GM19397 (cell line): ENCODE data around the gene TDRD10.
"Not testable (repeated sequence)": the region's sequence is repeated elsewhere in the genome, so short reads cannot be mapped to it uniquely, and the experiment has no call there.

Experiments
- ATAC-seq: cut with Tn5 transposase; IDR thresholded peaks from one replicate; pipeline ENCODE4 v1.9.1; 2021; ENCODE audit warnings: mild to moderate bottlenecking, moderate library complexity; ENCODE audit not compliant: unreplicated experiment

TDRD10 gene

DNA sequence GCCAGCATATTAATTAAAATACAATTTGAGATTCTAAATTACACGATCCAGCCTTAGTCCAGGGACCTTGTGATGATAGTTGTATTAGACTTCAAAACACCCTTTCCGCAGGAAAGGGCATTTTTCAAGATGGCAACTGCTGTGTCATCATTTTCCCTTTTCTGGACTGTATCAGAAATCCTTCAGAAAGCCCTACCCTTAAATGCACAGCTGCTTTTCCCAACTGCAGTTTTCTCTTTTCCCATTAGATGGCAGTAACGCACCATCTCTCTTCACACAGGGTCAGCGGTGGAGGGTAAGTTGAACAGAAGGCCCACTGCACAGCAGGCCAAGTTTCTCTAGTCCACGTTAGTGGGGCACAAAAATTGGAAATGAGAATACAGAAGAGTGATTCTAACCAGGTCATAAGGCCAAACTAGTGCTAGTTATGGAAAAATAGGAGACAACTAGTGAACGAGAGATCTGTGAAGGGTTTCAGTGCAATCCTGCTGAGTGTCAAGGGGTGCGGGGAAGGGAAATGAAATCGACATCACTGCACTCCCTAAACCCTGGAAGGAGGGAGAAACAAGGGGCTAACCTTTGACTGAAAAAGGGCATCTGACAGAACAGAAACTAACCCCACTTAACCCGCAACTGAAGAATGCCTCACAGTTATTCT is 22.1 kb upstream of the TDRD10 start:
- ATAC-seq: no peak

DNA sequence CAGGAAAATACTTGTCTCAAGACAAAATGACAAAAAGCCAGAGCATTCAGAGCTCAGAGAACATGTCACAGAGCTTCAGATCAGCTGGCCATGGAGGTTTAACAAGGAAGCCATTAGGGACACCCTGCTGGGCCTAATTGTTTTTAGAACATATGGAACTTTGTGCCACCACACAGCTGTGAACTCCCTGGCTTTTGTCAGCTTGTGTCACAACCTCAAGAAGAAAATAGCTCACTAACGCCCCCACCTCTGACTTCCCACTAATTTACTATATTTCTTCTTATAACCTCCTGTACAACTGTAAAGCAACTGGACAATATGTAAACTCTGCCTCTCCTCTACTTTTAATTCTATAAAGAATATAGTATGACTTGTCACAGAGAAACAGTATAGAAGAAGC is 21.0 kb upstream of the TDRD10 start:
- no peak for ATAC-seq

DNA sequence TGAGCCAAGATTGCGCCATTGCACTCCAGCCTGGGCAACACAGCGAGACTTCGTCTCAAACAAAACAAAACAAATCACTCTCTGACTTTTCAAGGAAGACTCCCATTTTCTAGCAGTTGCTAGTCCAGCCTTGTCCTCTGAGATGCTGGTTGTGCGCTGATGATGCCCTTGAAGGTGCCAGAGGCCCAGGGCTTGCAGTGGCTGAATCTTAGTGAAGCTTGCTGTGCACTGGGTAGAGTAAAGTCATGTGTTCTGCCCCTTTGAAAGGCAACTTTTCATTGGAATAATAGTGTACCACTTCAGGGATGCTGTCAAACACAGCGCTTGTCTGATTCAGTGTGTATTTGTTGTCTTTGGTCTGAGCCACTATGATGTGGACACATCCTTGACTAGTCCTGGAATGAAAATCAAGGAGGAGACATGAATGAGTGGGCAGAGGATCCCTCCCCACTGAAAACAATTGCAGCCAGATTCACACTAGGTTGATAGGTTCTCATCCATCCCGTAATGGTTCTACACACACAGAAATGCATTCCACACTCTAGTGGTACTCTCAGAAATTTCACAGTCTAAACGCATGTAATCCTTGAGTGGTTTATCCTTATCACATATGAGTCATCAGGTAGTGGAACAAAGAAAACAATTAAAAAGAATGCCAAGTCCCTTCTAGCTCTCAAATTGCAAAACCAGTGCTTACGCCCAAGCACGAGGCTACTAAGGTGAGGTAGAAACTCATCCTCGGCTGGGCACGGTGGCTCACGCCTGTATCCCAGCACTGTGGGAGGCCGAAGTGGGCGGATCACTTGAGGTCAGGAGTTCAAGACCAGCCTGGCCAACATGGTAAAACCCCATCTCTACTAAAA is 17.8 kb upstream of the TDRD10 start:
- ATAC-seq: no peak

DNA sequence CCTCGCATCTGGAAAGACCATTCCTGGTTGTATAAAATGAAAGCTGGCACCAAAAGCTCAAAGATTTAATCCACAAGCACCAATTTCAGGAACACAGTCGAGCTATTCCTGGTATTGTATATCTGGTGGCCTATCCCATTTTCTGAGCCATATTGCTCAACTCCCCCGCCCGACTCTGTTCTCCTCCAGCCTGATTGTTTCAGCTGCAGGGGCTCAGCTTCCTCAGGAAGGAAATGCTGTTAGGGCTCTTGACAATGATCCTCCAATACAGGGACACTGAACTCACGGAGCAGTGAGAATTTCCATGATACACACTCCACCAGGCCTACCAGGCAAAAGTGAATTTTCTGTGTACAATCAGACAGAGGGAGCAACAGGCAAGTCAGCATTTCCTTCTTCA is 16.9 kb upstream of the TDRD10 start:
- no peak for ATAC-seq

DNA sequence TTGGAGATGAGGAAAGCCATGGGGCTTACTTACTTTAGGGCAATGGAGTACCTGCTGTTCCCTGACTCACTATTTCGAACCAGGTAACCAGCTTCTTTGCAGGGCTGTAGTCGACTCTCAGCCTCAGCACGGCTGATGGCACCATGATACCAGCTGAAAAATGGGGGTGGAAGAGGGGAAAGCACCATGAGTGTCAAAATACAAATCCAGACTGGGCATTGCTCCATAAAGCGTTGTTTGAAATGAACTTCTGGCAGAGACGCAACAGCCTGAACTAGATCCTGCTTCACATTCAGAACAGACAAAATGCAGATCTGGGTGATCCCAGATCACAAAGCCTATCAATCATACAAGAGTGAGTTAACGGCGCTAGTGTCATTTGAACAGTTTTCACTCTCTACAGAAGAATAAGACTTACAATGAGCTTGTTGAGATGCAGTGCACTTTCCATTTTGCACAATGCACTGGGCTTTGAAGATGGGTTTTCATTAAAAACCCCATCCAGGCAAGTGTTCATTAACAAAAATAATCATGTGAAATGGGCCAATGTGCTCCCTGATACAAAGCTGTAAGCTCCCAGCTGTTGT is 16.0 kb upstream of the TDRD10 start:
- ATAC-seq: no peak

DNA sequence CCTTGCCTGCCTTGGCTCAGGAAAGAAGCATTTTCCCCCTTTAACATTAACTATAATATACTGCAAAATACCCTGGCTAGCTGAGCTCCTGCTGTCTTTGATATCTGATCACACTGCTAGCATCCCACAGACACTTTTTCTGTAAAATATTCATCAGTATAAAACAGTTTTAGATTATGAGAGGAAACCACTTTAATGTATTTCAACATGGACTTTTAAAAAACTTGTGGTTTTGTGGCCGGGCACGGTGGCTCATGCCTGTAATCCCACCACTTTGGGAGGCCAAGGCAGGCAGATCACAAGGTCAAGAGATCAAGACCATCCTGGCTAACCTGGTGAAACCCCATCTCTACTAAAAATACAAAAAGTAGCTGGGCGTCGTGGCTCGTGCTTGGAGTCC is 15.3 kb upstream of the TDRD10 start:
- not testable (repeated sequence) for ATAC-seq

DNA sequence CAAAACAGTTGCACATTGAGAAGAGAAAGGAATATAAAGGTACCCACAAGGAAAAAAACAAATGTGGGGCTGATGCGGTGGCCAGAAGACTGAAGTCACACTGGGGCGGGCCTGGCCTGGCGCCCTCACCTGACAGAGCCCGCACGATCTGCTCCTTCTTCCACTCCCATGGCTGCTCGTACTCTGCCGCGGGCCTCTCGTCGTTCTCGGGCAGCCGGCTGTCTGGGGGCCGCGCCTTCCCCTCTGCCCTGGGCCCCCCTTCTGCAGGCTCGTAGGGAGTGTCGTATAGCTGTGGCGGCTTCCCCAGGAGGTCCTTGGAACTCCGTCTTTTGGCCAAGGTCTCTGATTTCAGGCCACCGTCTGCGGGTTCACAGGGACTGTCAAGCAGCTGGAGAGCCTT is 13.1 kb upstream of the TDRD10 start:
- ATAC-seq: no peak

DNA sequence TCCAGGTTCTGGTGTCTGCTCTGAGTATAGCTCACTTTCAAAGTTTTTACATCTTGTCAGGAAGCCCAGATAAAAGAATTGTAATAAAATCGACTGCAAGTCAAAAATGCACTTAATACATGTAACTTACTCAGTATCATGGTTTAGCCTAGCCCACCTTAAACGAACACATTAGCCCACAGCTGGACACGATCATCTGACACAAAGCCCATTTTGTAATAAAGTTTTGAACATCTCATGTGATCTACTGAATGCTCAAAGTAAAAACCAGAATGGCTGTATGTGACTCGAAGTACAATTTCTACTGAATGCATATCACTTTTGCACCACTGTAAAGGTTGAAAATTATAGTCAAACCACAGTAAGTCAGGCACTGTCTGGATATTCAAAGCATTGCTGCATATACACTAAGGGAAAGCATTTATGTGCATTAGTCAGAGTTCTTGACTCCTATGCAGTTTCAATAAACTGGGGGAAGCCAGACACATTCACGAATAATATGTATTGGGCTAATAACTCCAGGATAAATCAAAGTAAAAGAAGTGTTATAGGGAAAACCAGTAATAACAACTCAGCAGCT is 12.2 kb upstream of the TDRD10 start:
- no peak for ATAC-seq

DNA sequence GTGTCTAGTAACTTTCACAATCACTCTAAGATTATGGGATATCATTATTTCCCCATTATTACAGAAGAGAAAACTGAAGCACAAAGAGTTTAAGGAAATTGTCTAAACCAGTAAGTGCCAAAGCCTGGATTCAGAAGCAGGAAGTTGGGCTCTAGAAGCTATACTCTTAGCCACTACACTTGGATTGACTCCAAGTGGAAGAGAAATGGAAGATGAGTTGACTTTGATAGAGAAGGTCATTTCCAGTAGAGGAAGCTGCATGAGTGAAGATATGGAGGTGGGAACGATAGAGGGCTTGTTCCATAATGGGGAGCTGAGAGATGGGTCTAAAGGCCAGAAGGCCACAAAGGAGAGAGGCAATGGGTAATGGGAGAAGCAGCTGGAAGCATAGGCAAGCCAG is 11.7 kb upstream of the TDRD10 start:
- no peak for ATAC-seq

DNA sequence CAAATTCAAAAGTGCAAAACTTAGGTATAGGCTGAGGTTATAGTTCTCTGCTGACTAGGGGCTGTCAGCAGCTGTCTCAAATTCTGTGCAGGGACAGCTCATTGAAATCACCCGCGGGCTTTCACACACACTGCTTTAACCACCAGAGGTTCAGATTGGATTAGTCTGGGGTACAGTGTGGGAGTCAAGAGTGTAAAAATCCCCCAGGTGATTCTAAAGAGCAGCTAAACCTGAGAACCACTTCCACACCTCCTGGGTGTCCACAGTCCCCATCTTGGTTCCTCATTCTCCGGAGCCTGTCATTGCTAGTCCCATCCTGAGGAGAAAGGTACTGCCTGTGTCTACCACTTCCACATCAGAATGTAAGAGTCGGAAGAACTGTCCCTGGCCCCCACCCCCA is 9.9 kb upstream of the TDRD10 start:
- no peak for ATAC-seq

DNA sequence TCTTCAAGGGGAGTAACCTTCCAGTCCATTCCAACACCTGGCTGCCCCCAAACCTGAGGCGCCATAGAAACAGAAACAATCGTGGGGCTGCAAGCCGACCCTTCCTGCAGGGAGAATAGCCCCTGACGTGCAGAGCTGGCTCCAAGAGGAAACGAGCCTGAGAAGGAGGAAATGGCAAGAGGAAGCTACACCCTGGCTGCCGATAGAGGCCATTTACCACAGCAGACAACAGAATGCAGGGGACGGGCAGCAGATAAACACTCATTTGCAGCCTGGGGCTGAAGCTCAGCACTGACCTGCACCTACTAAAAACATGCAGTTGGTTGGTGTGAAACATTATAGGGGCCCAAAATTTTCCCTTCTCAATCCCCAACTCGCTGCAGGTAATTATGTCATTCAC is 8.7 kb upstream of the TDRD10 start:
- no peak for ATAC-seq

DNA sequence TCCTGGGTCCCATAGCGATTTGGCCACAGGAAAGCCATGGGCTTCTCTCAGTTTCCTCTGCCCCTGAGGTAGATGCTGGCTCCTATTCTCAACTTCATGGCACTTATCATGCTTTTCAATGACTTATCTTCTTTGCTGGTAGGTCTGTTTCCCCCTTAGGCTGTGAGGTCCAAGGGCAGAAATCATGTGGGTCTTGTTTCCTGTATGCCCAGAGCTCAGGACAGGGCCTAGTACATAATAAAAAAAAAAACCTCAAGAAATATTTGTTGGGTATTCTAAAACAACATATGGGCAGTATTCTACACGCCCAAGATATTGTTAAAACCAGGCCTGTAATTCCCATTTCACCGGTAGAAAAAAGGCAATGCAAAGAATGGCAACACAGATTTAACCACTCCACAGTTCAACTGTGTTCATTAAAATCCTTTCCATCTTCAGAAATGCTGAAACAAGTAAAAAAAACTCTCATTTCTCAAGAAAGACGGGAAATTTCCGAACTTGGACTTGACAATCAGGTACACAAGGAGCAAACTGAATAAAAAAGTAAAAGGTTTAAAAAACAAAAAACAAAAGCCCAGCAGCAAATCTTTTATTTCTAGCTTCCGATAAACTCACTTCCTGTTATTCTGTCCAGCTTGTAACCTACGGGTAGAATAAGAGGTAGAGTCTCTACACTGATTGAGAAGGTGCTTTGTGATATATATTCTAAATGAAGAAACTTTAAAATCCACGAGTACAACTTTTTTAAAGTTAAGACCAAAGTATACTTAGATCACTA is 6.3 kb upstream of the TDRD10 start:
- ATAC-seq: no peak

DNA sequence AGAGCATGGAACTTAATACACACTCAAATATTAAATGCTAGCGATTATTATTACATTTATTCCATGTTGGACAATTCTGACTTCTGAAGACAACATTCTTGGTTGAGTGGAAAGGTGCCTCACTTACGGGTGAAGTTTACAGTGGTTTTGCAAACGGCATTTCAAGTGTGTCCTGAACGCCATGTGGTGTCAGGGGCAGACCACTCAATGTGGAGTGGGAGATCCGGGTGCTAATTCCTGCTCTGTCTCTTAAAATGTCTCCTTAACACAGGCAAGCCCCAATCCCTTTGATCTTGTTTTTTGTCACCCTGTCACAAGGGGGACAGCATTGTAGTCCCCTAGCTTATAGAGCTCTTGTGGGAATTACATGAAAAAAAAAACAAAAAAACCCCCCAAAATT is 5.6 kb upstream of the TDRD10 start:
- no peak for ATAC-seq

DNA sequence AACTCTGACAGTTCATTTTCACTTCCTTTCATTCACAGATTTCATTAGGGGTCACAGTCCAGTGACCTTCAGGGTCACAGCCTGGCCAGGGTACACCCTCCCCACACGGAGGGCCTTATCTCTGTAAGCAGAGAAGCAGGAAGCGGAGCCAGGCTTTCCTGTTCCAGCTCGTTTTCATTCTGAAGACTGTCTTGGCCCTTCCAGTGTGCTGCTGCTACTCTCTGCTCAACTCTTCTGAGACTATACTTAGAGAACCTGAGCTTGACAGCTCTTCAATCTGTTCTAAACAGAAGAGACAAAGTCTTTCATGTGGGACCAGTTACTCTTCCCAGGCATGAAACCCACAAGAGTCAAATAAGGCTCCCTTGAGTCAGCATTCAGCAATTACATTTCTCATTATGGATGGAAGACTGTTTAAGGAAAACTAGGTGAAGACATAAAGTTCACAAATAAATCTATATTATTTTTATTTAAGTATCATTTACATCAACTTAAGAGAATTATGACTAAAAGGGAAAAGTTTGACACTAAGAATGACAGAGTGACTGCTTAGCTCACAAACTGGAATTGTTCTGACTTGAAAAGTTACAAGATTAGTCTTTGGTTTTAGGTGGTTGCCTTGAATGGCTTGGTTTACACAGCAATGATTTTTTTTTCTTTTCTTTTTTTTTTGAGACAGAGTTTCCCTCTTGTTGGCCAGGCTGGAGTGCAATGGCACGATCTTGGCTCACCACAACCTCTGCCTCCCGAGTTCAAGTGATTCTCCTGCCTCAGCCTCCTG is 4.8 kb upstream of the TDRD10 start:
- ATAC-seq: no peak

DNA sequence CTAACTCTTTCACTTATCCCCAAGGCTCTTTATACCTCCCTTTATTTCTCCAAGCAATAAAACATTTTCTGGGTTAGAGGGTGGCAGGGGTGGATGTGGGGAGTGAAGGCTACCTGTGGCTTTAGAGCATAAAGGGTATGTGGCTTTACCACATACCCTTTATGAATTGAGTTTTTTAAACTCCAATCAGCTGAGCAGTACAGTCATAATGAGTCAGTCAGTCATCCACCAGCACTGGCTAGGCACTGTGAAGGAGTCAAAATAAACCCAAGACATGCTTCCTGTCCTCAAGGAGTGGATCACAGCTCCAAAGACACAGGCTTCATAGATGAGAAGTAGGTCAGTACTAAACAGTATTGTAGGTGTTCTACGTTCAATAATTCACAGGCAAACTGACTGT is 2.6 kb upstream of the TDRD10 start:
- ATAC-seq: no peak

DNA sequence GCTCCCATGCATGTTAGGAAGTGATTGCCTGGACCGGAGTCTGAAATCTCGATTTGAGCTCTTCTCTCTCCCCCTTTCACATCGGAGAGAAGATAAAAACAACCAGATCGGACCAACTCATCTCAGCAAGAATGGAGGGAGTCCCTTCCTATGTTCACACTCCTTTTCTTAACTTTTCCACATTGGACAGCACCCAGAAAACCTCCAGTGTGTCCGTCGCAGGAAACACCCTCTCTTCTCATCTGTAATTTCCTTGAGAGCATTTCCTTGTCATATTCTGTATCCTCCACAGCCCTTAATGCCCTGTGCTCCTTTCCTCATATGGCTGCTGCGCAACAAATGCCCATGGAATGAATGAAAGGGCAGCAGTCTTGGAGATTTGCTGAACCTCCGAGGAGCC is 1.5 kb upstream of the TDRD10 start:
- ATAC-seq: no peak

DNA sequence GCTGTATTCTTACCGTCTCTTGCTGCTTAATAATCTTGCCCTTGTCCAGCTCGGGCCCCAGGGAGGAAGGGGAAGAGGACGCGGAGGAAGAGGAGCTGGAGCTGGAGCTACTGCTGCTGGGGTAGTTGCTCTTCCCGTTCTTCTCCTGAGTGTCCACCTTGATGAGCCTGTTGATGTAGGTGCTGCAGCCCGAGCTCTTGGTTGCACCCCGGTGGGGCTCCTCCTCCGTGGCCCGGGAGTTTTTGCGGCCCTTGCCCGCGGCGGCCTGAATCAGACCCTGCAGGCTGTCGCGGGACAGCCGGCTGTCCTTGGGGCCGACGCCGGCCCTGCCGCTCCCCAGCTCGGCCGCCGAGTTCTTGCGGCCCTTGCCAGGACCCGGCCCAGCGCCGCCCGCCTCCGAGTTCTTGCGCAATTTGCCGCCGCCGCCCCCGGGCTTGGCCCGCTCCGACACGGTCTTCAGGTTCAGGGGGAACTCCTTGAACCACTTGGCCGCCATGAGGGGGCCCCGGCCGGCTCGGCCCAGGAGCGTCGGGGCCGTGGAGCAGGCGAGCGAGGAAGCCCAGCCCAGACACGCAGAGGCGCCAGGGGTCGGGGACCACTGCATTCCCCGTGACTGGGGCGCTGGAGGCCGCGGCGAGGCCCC is 475 bp upstream of the TDRD10 start:
- no peak for ATAC-seq

DNA sequence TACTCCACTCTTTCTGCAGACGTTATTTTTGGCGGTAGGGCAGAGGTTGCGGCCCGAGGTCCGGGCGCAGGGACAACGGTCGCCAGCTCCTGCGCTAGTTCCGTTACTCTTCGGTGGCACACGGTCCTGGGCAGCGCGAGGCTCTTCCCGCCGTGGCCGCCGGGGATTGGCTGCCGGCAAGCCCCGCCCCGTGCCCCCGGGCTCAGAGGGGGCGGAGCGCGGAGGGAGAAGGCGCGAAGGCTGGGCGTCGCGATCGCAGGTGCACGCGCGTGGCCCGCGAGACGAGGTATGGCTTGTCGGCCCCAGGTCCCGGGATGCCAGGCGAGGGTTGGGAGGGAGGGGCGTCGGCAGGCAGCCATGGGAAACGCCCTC is 711 bp downstream of the TDRD10 start:
- no peak for ATAC-seq

DNA sequence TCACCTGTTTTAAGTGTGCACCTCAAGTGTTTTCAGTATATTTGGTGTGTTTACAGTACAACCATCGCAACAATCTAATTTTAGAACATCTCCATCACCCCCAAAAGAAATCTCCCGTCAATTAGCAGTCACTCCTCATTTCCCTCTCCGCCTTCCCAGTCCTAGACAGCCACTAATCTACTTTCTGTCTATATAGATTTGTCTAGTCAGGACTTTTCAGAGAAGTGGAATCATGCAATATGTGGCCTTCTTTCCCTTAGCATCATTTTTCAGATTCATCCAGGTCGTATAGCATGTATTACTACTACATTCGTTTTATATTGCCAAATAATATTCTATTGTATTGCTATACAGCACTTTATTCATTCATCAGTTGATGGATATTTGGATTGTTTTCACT is 1.9 kb downstream of the TDRD10 start:
- no peak for ATAC-seq

DNA sequence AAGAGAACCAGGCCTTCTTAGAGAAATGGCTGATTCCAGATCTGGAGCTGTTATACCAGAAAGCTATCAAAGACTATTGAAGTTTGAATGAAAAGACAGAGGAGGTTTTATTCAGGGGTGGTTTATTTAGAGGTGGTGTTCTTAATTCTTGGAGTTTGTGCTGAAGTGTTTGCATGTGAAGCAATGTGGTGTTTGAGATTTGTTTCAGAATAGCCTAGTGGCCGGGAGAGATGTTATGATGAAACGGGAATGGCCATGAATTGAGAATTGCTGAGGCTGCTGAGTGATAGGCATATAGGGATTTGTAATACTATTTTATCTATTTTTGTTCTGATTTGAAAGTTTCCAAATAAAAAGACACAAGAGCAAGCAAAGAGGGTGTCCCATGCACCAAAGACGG is 10.7 kb downstream of the TDRD10 start:
- no peak for ATAC-seq
